Ishikawa (cell line): Measurements from ENCODE around the gene SAMD4B.

ENCODE experiments used
- CEBPB ChIP-seq: IDR thresholded peaks from 2 replicates; pipeline ENCODE4 v1.6.1; 2012
- CREB1 ChIP-seq: IDR thresholded peaks from 2 replicates; pipeline ENCODE4 v1.6.1; 2012; ENCODE audit warnings: low read depth
- EGR1 ChIP-seq: IDR thresholded peaks from 2 replicates; pipeline ENCODE4 v1.6.1; 2012
- EP300 ChIP-seq: IDR thresholded peaks from 2 replicates; pipeline ENCODE4 v1.6.1; 2012; ENCODE audit warnings: borderline replicate concordance
- FOXM1 ChIP-seq: IDR thresholded peaks from 2 replicates; pipeline ENCODE4 v1.6.1; 2012; ENCODE audit warnings: low read depth, borderline replicate concordance
- NFIC ChIP-seq: IDR thresholded peaks from 2 replicates; pipeline ENCODE4 v1.6.1; 2012
- RAD21 ChIP-seq: IDR thresholded peaks from 2 replicates; pipeline ENCODE4 v1.6.1; 2012; ENCODE audit warnings: low read depth
- TAF1 ChIP-seq: IDR thresholded peaks from 2 replicates; pipeline ENCODE4 v1.6.1; 2012; ENCODE audit warnings: low read depth, mild to moderate bottlenecking
- TCF12 ChIP-seq: IDR thresholded peaks from 2 replicates; pipeline ENCODE4 v1.6.1; 2012; ENCODE audit warnings: low read depth
- TEAD4 ChIP-seq: IDR thresholded peaks from 2 replicates; pipeline ENCODE4 v1.6.1; 2012
- USF1 ChIP-seq: IDR thresholded peaks from 2 replicates; pipeline ENCODE4 v1.6.1; 2012
- YY1 ChIP-seq: IDR thresholded peaks from 2 replicates; pipeline ENCODE4 v1.6.1; 2012; ENCODE audit warnings: low read depth
- ZBTB7A ChIP-seq: IDR thresholded peaks from 2 replicates; pipeline ENCODE4 v1.6.1; 2012; ENCODE audit warnings: low read depth
- TF ChIP-seq, protein P1 (sequence below): IDR thresholded peaks from 2 replicates; pipeline ENCODE4 v1.6.1; 2012; ENCODE audit warnings: low read depth, mild to moderate bottlenecking
- TF ChIP-seq, protein P2 (sequence below): IDR thresholded peaks from 2 replicates; pipeline ENCODE4 v1.6.1; 2012

SAMD4B gene

GRCh38 chr19:39409208-39410016 is 67.2 kb downstream of the SAMD4B start:
- TF ChIP-seq TCF12, result peak; percentile 76
- no peak for TF ChIP-seq USF1
- TF ChIP-seq CEBPB, result no peak
- peak; percentile 81 for TF ChIP-seq CREB1
- TF ChIP-seq, protein P1, sequence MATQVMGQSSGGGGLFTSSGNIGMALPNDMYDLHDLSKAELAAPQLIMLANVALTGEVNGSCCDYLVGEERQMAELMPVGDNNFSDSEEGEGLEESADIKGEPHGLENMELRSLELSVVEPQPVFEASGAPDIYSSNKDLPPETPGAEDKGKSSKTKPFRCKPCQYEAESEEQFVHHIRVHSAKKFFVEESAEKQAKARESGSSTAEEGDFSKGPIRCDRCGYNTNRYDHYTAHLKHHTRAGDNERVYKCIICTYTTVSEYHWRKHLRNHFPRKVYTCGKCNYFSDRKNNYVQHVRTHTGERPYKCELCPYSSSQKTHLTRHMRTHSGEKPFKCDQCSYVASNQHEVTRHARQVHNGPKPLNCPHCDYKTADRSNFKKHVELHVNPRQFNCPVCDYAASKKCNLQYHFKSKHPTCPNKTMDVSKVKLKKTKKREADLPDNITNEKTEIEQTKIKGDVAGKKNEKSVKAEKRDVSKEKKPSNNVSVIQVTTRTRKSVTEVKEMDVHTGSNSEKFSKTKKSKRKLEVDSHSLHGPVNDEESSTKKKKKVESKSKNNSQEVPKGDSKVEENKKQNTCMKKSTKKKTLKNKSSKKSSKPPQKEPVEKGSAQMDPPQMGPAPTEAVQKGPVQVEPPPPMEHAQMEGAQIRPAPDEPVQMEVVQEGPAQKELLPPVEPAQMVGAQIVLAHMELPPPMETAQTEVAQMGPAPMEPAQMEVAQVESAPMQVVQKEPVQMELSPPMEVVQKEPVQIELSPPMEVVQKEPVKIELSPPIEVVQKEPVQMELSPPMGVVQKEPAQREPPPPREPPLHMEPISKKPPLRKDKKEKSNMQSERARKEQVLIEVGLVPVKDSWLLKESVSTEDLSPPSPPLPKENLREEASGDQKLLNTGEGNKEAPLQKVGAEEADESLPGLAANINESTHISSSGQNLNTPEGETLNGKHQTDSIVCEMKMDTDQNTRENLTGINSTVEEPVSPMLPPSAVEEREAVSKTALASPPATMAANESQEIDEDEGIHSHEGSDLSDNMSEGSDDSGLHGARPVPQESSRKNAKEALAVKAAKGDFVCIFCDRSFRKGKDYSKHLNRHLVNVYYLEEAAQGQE, result no peak
- no peak for TF ChIP-seq FOXM1
- no peak for TF ChIP-seq RAD21
- TF ChIP-seq, protein P2, sequence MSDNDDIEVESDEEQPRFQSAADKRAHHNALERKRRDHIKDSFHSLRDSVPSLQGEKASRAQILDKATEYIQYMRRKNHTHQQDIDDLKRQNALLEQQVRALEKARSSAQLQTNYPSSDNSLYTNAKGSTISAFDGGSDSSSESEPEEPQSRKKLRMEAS, result peak; percentile 37
- TF ChIP-seq YY1, result no peak
- TF ChIP-seq EGR1, result peak; percentile 80
- TF ChIP-seq EP300, result peak; percentile 56; the same call in 1 of the 2 replicates
- no peak; the same call in 1 of the 2 replicates for TF ChIP-seq TAF1
- peak; percentile 42 for TF ChIP-seq TEAD4
- TF ChIP-seq NFIC, result peak; percentile 61
- TF ChIP-seq ZBTB7A, result no peak

GRCh38 chr19:39410017-39410830 is 68.0 kb downstream of the SAMD4B start:
- TF ChIP-seq TCF12 (no peak), ZBTB7A (peak; percentile 71)

- TF ChIP-seq EGR1 (no peak), FOXM1 (no peak), RAD21 (no peak), TCF12 (no peak), TEAD4 (no peak), CEBPB (no peak), EP300 (no peak), USF1 (no peak), NFIC (no peak), CREB1 (no peak), YY1 (no peak), TAF1 (no peak), ZBTB7A (no peak)
- TF ChIP-seq, protein P1, result no peak
- TF ChIP-seq, protein P2, result no peak
Measured at GRCh38 chr19:39410831-39411080, 68.5 kb downstream of the SAMD4B start.

GRCh38 chr19:39411081-39411831 is 69.0 kb downstream of the SAMD4B start:
- TF ChIP-seq TEAD4 (no peak), CEBPB (0 out of 2 replicates have a peak, but pooled peaks have one; percentile 5)

- TF ChIP-seq CREB1, result no peak
- TF ChIP-seq, protein P2, result no peak
- TF ChIP-seq RAD21, result peak; percentile 89
Measured at GRCh38 chr19:39411832-39412099, 69.5 kb downstream of the SAMD4B start.
